Trophoblast cell (in vitro differentiated cells and primary cell): ENCODE results near the gene NDRG4.

Experiments used
- DNase-seq, 2 donors: peaks; one replicate each; pipeline ENCODE4 v3.0.0-alpha.2; 2016
- H2AFZ ChIP-seq: 2 replicates; pipeline ENCODE4 v1.6.1; 2013; ENCODE audit warnings: low read length, moderate library complexity, mild to moderate bottlenecking; ENCODE audit not compliant: insufficient read depth, poor library complexity
- H2AK5ac ChIP-seq: 2 replicates; pipeline ENCODE4 v1.6.1; 2013; ENCODE audit warnings: mild to moderate bottlenecking, low read length
- H2BK120ac ChIP-seq: 2 replicates; pipeline ENCODE4 v1.6.1; 2013; ENCODE audit warnings: low read length, mild to moderate bottlenecking, moderate library complexity; ENCODE audit not compliant: insufficient read depth, poor library complexity
- H2BK12ac ChIP-seq: 2 replicates; pipeline ENCODE4 v1.6.1; 2013; ENCODE audit warnings: mild to moderate bottlenecking, low read length, moderate library complexity
- H2BK5ac ChIP-seq: 2 replicates; pipeline ENCODE4 v1.6.1; 2013; ENCODE audit warnings: low read length, low read depth, moderate library complexity, mild to moderate bottlenecking; ENCODE audit not compliant: poor library complexity
- H3K14ac ChIP-seq: 2 replicates; pipeline ENCODE4 v1.6.1; 2013; ENCODE audit warnings: mild to moderate bottlenecking, low read length
- H3K18ac ChIP-seq: 2 replicates; pipeline ENCODE4 v1.6.1; 2013; ENCODE audit warnings: mild to moderate bottlenecking, low read length
- H3K23ac ChIP-seq: 2 replicates; pipeline ENCODE4 v1.6.1; 2013; ENCODE audit warnings: low read length
- H3K27ac ChIP-seq: 2 replicates; pipeline ENCODE4 v1.5.1; 2013; ENCODE audit warnings: low read depth, mild to moderate bottlenecking, inconsistent platforms, low read length, moderate library complexity
- H3K27me3 ChIP-seq: 2 replicates; pipeline ENCODE4 v1.6.1; 2013; ENCODE audit warnings: inconsistent platforms, mild to moderate bottlenecking, low read length, moderate library complexity; ENCODE audit not compliant: insufficient read depth
- H3K36me3 ChIP-seq, 2 experiments: 1 replicate in 1 of 2; 2 replicates in 1 of 2; pipeline ENCODE4 v1.6.1; 2013; ENCODE audit warnings: low read length in 2 of 2, mild to moderate bottlenecking in 2 of 2, moderate library complexity in 1 of 2; ENCODE audit not compliant: insufficient read depth in 2 of 2, control insufficient read depth in 1 of 2
- H3K4ac ChIP-seq: 2 replicates; pipeline ENCODE4 v1.6.1; 2013; ENCODE audit warnings: low read depth, mild to moderate bottlenecking, low read length, moderate library complexity
- H3K4me1 ChIP-seq, 2 experiments: 1 replicate in 1 of 2; 2 replicates in 1 of 2; pipeline ENCODE4 v1.6.1; 2013; ENCODE audit warnings: low read length in 2 of 2, mild to moderate bottlenecking in 2 of 2, moderate library complexity in 1 of 2; ENCODE audit not compliant: insufficient read depth in 2 of 2, control insufficient read depth in 1 of 2
- H3K4me2 ChIP-seq: 2 replicates; pipeline ENCODE4 v1.6.1; 2013; ENCODE audit warnings: inconsistent platforms, mild to moderate bottlenecking, low read length, moderate library complexity
- H3K4me3 ChIP-seq: 2 replicates; pipeline ENCODE4 v1.5.1; 2013; ENCODE audit warnings: mild to moderate bottlenecking, low read depth, low read length, inconsistent platforms
- H3K79me1 ChIP-seq: one replicate; pipeline ENCODE4 v1.6.1; 2013; ENCODE audit warnings: low read length
- H3K79me2 ChIP-seq: 2 replicates; pipeline ENCODE4 v1.6.1; 2013; ENCODE audit warnings: low read length, mild to moderate bottlenecking; ENCODE audit not compliant: control insufficient read depth, insufficient read depth, poor library complexity
- H3K9ac ChIP-seq: 2 replicates; pipeline ENCODE4 v1.6.1; 2013; ENCODE audit warnings: mild to moderate bottlenecking, low read length
- H3K9me3 ChIP-seq: 2 replicates; pipeline ENCODE4 v1.6.1; 2013; ENCODE audit warnings: low read depth, mild to moderate bottlenecking, control low read depth, inconsistent platforms, low read length; ENCODE audit not compliant: insufficient read depth
- H4K12ac ChIP-seq: 2 replicates; pipeline ENCODE4 v1.6.1; 2013; ENCODE audit warnings: low read depth, mild to moderate bottlenecking, low read length, moderate library complexity
- H4K8ac ChIP-seq: 2 replicates; pipeline ENCODE4 v1.6.1; 2013; ENCODE audit warnings: low read depth, mild to moderate bottlenecking, low read length, moderate library complexity
- H4K91ac ChIP-seq: one replicate; pipeline ENCODE4 v1.6.1; 2013; ENCODE audit warnings: low read depth, mild to moderate bottlenecking, low read length, moderate library complexity
- WGBS: extraction: QIAGEN DNeasy Blood & Tissue Kit; methylation state at CpG from one replicate; pipeline ENCODE4 v1.1.7; 2013; ENCODE audit warnings: missing lambda C conversion rate; ENCODE audit not compliant: insufficient read length, insufficient coverage; ENCODE audit errors: extremely low coverage; 5-methylcytosine and 5-hydroxymethylcytosine counted together

NDRG4 gene

GRCh38 chr16:58515125-58515870 lies 15.4 kb downstream of the NDRG4 start, which contains the start of gene SETD6:
TSS of gene SETD6 (plus strand) at chr16:58515517. CDS start at chr16:58515538, 21 bp downstream.
- WGBS: no CpG with 5 or more reads among the region's 80 CpGs
- Histone ChIP-seq H3K23ac (no peak within 1 kb of the TSS), H3K4me1 (peaks cover 5 to 12% of the 10 kb centered on the region in 2 experiments), H3K9ac (peak within 1 kb of the TSS; percentile 82), H3K4me2 (peak within 1 kb of the TSS; percentile 90), H3K36me3 (peaks cover 16 to 38% of the 10 kb centered on the region in 2 experiments), H3K79me1 (peaks cover 7% of the 10 kb centered on the region), H2BK12ac (no peak within 1 kb of the TSS), H3K79me2 (peaks cover 7% of the 10 kb centered on the region), H4K8ac (peak within 1 kb of the TSS; percentile 88), H3K27ac (peak within 1 kb of the TSS; percentile 48), H3K4ac (peak within 1 kb of the TSS; percentile 49), H4K12ac (peak within 1 kb of the TSS; percentile 93), H3K4me3 (peak within 1 kb of the TSS; percentile 94), H3K27me3 (no peaks in the 10 kb centered on the region), H2AFZ (peak within 1 kb of the TSS; percentile 91), H3K14ac (peak within 1 kb of the TSS; percentile 61), H2BK5ac (peak within 1 kb of the TSS; percentile 77), H4K91ac (peak within 1 kb of the TSS; percentile 66), H3K18ac (peak within 1 kb of the TSS; percentile 60), H3K9me3 (no peaks in the 10 kb centered on the region), H2BK120ac (peak within 1 kb of the TSS; percentile 70), H2AK5ac (peak within 1 kb of the TSS; percentile 44)
- DNase-seq: peak; percentile 86 to 91

DNA sequence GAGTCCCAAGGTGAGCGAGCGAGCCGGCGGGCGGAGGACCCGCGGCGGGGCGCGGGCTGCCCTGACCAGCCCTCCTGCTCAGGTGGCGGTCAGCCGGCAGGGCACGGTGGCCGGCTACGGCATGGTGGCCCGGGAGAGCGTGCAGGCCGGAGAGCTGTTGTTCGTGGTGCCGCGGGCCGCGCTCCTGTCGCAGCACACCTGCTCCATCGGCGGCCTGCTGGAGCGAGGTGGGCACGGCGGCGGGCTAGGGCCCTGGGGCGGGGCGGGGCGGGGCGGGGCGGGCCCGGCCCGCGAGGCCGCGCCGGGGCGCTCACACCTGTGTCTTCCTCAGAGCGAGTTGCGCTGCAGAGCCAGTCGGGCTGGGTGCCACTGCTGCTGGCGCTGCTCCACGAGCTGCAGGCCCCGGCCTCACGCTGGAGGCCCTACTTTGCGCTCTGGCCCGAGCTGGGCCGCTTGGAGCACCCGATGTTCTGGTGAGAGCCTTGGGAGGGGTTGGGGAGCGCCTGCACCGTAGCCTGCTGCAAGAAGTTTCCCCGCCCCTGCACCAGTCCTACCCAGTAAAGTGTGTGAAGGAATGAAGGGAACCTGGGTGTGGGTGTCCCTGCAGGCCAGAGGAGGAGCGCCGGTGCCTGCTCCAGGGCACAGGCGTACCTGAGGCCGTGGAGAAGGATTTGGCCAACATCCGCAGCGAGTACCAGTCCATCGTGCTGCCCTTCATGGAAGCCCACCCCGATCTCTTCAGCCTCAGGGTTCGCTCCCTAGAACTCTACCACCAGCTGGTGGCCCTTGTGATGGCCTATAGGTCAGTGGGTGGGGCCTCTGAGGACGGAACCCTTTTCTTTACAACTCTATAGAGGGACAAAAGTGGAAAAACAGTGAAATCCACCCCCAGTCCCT lies 16.2 kb downstream of the NDRG4 start:
- peaks cover 7% of the 10 kb centered on the region for H3K79me2 ChIP-seq
- no peaks in the 10 kb centered on the region for H3K9me3 ChIP-seq
- peaks cover 7% of the 10 kb centered on the region for H3K79me1 ChIP-seq
- no peaks in the 10 kb centered on the region for H3K27me3 ChIP-seq
- peak overlapping the region; percentile 91 for H2AFZ ChIP-seq
- peak overlapping the region; percentile 61 for H3K14ac ChIP-seq
- H4K12ac ChIP-seq: peak overlapping the region; percentile 91
- H3K36me3 ChIP-seq: peaks cover 17 to 40% of the 10 kb centered on the region in 2 experiments
- peak overlapping the region; percentile 70 for H2BK120ac ChIP-seq
- peak overlapping the region; percentile 48 for H3K27ac ChIP-seq
- H3K4ac ChIP-seq: no peak overlapping the region
- peak overlapping the region; percentile 44 for H2AK5ac ChIP-seq
- H4K91ac ChIP-seq: peak overlapping the region; percentile 66
- H2BK12ac ChIP-seq: no peak overlapping the region
- H3K18ac ChIP-seq: peak overlapping the region; percentile 60
- peak; percentile 13 to 47 for DNase-seq
- peak overlapping the region; percentile 90 for H3K4me2 ChIP-seq
- peaks cover 5 to 12% of the 10 kb centered on the region in 2 experiments for H3K4me1 ChIP-seq
- peak overlapping the region; percentile 88 for H4K8ac ChIP-seq
- H3K23ac ChIP-seq: no peak overlapping the region
- H3K4me3 ChIP-seq: peak overlapping the region; percentile 94
- peak overlapping the region; percentile 77 for H2BK5ac ChIP-seq
- H3K9ac ChIP-seq: peak overlapping the region; percentile 72
- WGBS: no CpG with 5 or more reads among the region's 66 CpGs

DNA sequence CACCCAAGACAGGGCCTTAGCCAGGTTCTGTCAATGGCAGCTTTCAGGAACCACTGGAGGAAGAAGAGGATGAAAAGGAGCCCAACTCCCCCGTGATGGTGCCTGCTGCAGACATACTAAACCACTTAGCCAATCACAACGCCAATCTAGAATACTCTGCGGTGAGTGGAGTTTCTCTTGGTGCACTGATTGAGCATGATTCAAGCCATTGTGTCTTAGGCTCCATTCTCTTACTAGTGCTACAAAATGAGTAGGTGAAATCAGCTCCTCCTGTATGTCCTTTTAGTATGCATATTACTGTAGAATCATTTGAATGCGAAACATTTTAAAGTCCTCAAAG lies 16.8 kb downstream of the NDRG4 start:
- Histone ChIP-seq H4K8ac (no peak overlapping the region), H3K9me3 (no peaks in the 10 kb centered on the region), H3K23ac (no peak overlapping the region), H2BK12ac (no peak overlapping the region), H4K91ac (no peak overlapping the region), H4K12ac (no peak overlapping the region), H3K79me2 (peaks cover 7% of the 10 kb centered on the region), H3K18ac (no peak overlapping the region), H2AFZ (no peak overlapping the region), H3K27me3 (no peaks in the 10 kb centered on the region), H3K9ac (no peak overlapping the region), H3K4me1 (peaks cover 5 to 12% of the 10 kb centered on the region in 2 experiments), H2AK5ac (no peak overlapping the region), H3K79me1 (peaks cover 7% of the 10 kb centered on the region), H3K27ac (no peak overlapping the region), H2BK120ac (no peak overlapping the region), H2BK5ac (no peak overlapping the region), H3K4ac (no peak overlapping the region), H3K36me3 (peaks cover 20 to 43% of the 10 kb centered on the region in 2 experiments), H3K4me2 (peak overlapping the region; percentile 90), H3K4me3 (no peak overlapping the region), H3K14ac (no peak overlapping the region)
- WGBS: no CpG with 5 or more reads among the region's 4 CpGs
- no peak for DNase-seq

DNA sequence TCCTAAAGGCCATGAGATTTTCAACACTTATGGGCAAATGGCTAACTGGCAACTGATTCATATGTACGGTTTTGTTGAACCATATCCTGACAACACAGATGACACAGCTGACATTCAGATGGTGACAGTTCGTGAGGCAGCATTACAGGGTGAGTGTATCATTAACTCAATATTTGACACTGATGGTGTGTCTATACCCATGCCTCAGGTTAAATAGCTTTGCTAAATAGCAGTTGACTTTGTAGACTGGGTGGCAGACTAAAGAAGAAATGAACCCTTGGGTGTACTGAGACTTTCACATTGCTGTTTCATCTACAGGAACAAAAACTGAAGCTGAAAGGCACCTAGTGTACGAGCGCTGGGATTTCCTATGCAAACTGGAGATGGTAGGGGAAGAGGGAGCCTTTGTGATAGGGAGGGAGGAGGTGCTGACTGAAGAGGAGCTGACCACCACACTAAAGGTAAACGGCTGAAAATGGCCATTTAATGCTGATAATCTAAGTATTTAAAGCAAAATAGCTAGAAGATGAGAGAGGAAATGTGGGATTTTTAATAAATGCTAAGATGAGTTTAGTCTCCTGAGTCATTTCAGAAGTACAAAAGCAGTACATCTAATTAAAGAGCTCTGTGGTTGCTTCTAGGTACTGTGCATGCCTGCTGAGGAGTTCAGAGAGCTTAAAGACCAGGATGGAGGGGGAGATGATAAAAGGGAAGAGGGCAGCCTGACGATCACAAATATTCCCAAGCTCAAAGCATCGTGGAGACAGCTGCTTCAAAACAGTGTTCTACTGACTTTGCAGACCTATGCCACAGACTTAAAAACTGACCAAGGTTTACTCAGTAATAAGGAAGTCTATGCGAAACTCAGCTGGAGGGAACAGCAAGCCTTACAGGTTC lies 18.4 kb downstream of the NDRG4 start:
- H3K79me2 ChIP-seq: peaks cover 7% of the 10 kb centered on the region
- no peak overlapping the region for H3K4ac ChIP-seq
- no peak overlapping the region for H2AK5ac ChIP-seq
- no peak for DNase-seq
- H2BK120ac ChIP-seq: no peak overlapping the region
- H3K18ac ChIP-seq: no peak overlapping the region
- no peak overlapping the region for H2BK12ac ChIP-seq
- H3K23ac ChIP-seq: no peak overlapping the region
- H3K27ac ChIP-seq: no peak overlapping the region
- H3K4me2 ChIP-seq: no peak overlapping the region
- no peak overlapping the region for H4K91ac ChIP-seq
- WGBS: no CpG with 5 or more reads among the region's 8 CpGs
- no peak overlapping the region for H2BK5ac ChIP-seq
- H2AFZ ChIP-seq: no peak overlapping the region
- H3K9me3 ChIP-seq: no peaks in the 10 kb centered on the region
- no peak overlapping the region for H4K12ac ChIP-seq
- no peak overlapping the region for H4K8ac ChIP-seq
- H3K79me1 ChIP-seq: peaks cover 7% of the 10 kb centered on the region
- no peak overlapping the region for H3K4me3 ChIP-seq
- H3K27me3 ChIP-seq: no peaks in the 10 kb centered on the region
- H3K14ac ChIP-seq: no peak overlapping the region
- peaks cover 25 to 48% of the 10 kb centered on the region in 2 experiments for H3K36me3 ChIP-seq
- H3K4me1 ChIP-seq: peaks cover 5 to 12% of the 10 kb centered on the region in 2 experiments
- H3K9ac ChIP-seq: no peak overlapping the region
